GM19238 (cell line): ENCODE results near the gene LIMK1.
"Not testable (repeated sequence)": the region's sequence is repeated elsewhere in the genome, so short reads cannot be mapped to it uniquely, and the experiment has no call there.

Experiments used
- DNase-seq: peaks from one replicate; pipeline ENCODE4 v3.0.0; 2011; ENCODE audit warnings: low spot score; ENCODE audit not compliant: insufficient read length

LIMK1 gene

GRCh38 chr7:74121401-74122249 is 38.0 kb downstream of the LIMK1 start:
- DNase-seq: no peak

GRCh38 chr7:74123892-74124291 is 40.3 kb downstream of the LIMK1 start:
- DNase-seq: not testable (repeated sequence)

- no peak for DNase-seq
These were observed 42.7 kb downstream of the LIMK1 start for GRCh38 chr7:74126220-74126880.

- no peak for DNase-seq
These were observed 46.3 kb downstream of the LIMK1 start for GRCh38 chr7:74129887-74130286.

GRCh38 chr7:74130518-74130917 is 46.9 kb downstream of the LIMK1 start:
- no peak for DNase-seq

GRCh38 chr7:74134117-74134620 is 50.6 kb downstream of the LIMK1 start:
- no peak for DNase-seq

- DNase-seq: no peak
These were observed 54.8 kb downstream of the LIMK1 start for GRCh38 chr7:74138334-74138867.

GRCh38 chr7:74138945-74139843 is 55.6 kb downstream of the LIMK1 start:
- no peak for DNase-seq

- DNase-seq: no peak
These were observed 58.1 kb downstream of the LIMK1 start for GRCh38 chr7:74141705-74142104.

- DNase-seq: no peak
These were observed 59.8 kb downstream of the LIMK1 start for GRCh38 chr7:74143383-74143782.

- DNase-seq: no peak
These were observed 64.9 kb downstream of the LIMK1 start for GRCh38 chr7:74148491-74148890.

- DNase-seq: no peak
These were observed 65.5 kb downstream of the LIMK1 start for GRCh38 chr7:74149071-74149470.

- DNase-seq: no peak
These were observed 66.0 kb downstream of the LIMK1 start for GRCh38 chr7:74149603-74150002.

- no peak for DNase-seq
These were observed 70.1 kb downstream of the LIMK1 start for GRCh38 chr7:74153736-74154135.

GRCh38 chr7:74155810-74156395 is 72.3 kb downstream of the LIMK1 start:
- no peak for DNase-seq

- DNase-seq: no peak
These were observed 74.0 kb downstream of the LIMK1 start for GRCh38 chr7:74157605-74158004.

GRCh38 chr7:74164985-74165456 is 81.4 kb downstream of the LIMK1 start:
- no peak for DNase-seq

GRCh38 chr7:74165867-74166593 is 82.4 kb downstream of the LIMK1 start:
- DNase-seq: no peak

GRCh38 chr7:74167324-74167723 is 83.7 kb downstream of the LIMK1 start:
- not testable (repeated sequence) for DNase-seq
